ENCODE data around the gene PLXDC1.

DNA sequence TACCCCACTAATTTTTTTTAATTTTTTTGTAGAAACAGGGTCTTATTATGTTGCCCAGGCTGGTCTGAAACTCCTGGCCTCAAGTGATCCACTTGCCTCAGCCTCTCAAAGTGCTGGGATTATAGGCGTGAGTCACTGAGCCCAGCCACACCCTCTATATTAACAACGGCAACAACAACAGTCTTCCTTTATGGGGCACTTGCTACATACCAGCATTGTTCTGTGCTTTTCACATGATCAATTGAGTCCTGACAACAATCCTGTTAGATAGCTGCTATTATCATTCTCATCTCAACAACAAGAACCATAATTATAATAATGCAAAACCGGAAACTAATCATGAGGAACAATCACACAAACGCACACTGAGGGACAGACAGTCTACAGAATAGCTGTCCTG, 27.1 kb upstream of the PLXDC1 start:
- no peak for TF ChIP-seq CTCF (IDR thresholded peaks at IDR 0.05)
- TF ChIP-seq POLR2A (IDR thresholded peaks at IDR 0.05), result no peak

All from adrenal gland (tissue), 5 donors.